HG03066 (cell line): ENCODE results near the gene FARP1.

Experiments used
- ATAC-seq: cut with Tn5 transposase; IDR thresholded peaks from one replicate; pipeline ENCODE4 v1.9.1; 2021; ENCODE audit warnings: low read depth; ENCODE audit not compliant: unreplicated experiment

FARP1 gene

GRCh38 chr13:98320561-98321105, 177.7 kb downstream of the FARP1 start:
- no peak for ATAC-seq

- ATAC-seq, result no peak
Measured at GRCh38 chr13:98321395-98321794, 178.5 kb downstream of the FARP1 start.

- no peak for ATAC-seq
Measured at GRCh38 chr13:98322091-98322718, 179.3 kb downstream of the FARP1 start.

GRCh38 chr13:98324105-98324504, 181.2 kb downstream of the FARP1 start:
- ATAC-seq, result no peak

GRCh38 chr13:98325724-98326123, 182.8 kb downstream of the FARP1 start:
- ATAC-seq, result no peak

- no peak for ATAC-seq
Measured at GRCh38 chr13:98326291-98326690, 183.4 kb downstream of the FARP1 start.

- no peak for ATAC-seq
Measured at GRCh38 chr13:98327371-98328270, 184.7 kb downstream of the FARP1 start.

GRCh38 chr13:98328511-98328910, 185.6 kb downstream of the FARP1 start:
- ATAC-seq, result no peak

- no peak for ATAC-seq
Measured at GRCh38 chr13:98332222-98332621, 189.3 kb downstream of the FARP1 start.

- no peak for ATAC-seq
Measured at GRCh38 chr13:98332691-98333090, 189.8 kb downstream of the FARP1 start.

GRCh38 chr13:98333486-98333885, 190.6 kb downstream of the FARP1 start:
- no peak for ATAC-seq

GRCh38 chr13:98334620-98335205, 191.8 kb downstream of the FARP1 start:
- ATAC-seq, result no peak

- ATAC-seq, result no peak
Measured at GRCh38 chr13:98335721-98336120, 192.8 kb downstream of the FARP1 start.

GRCh38 chr13:98338310-98338709, 195.4 kb downstream of the FARP1 start:
- ATAC-seq, result no peak

- no peak for ATAC-seq
Measured at GRCh38 chr13:98339684-98340425, 197.0 kb downstream of the FARP1 start.

- no peak for ATAC-seq
Measured at GRCh38 chr13:98342953-98343352, 200.1 kb downstream of the FARP1 start.

GRCh38 chr13:98343461-98343860, 200.6 kb downstream of the FARP1 start:
- no peak for ATAC-seq

- ATAC-seq, result no peak
Measured at GRCh38 chr13:98344392-98344791, 201.5 kb downstream of the FARP1 start.

GRCh38 chr13:98345107-98345935, 202.4 kb downstream of the FARP1 start:
- no peak for ATAC-seq
